Measurements from ENCODE around the gene FBXL2. TPM values are rescaled to one million over a fixed set of nuclear protein-coding genes. Genes with fewer than 3 reads are reported as not detected.

Gene FBXL2
- total RNA-seq, 4 donors from 2014 or later: 9.3 to 14.4 (median 12.2) TPM

- peaks cover 0 to 15% (median 0%) of the 10 kb centered on the region in 3 donors for H3K4me1 ChIP-seq
- H3K27ac ChIP-seq: no peak overlapping the region
- H3K4me3 ChIP-seq: no peak overlapping the region
- peaks cover under 1 to 97% of the 10 kb centered on the region in 2 donors for H3K36me3 ChIP-seq
- no peaks in the 10 kb centered on the region for H3K9me3 ChIP-seq
- ATAC-seq: no peak
- TF ChIP-seq POLR2AphosphoS5 (IDR thresholded peaks at IDR 0.05): no peak
- TF ChIP-seq, protein P1, sequence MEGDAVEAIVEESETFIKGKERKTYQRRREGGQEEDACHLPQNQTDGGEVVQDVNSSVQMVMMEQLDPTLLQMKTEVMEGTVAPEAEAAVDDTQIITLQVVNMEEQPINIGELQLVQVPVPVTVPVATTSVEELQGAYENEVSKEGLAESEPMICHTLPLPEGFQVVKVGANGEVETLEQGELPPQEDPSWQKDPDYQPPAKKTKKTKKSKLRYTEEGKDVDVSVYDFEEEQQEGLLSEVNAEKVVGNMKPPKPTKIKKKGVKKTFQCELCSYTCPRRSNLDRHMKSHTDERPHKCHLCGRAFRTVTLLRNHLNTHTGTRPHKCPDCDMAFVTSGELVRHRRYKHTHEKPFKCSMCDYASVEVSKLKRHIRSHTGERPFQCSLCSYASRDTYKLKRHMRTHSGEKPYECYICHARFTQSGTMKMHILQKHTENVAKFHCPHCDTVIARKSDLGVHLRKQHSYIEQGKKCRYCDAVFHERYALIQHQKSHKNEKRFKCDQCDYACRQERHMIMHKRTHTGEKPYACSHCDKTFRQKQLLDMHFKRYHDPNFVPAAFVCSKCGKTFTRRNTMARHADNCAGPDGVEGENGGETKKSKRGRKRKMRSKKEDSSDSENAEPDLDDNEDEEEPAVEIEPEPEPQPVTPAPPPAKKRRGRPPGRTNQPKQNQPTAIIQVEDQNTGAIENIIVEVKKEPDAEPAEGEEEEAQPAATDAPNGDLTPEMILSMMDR (IDR thresholded peaks at IDR 0.05): no peak
- TF ChIP-seq EP300 (IDR thresholded peaks at IDR 0.05): no peak
- no peak for TF ChIP-seq POLR2A (IDR thresholded peaks at IDR 0.05)
- WGBS, 2 donors (ENCODE audit: low coverage in 1 of 2): 64 to 77% methylated on average over 1 of the region's 1 CpG
- H3K27me3 ChIP-seq: no peaks in the 10 kb centered on the region
Observed at GRCh38 chr3:33394403-33395054, 117.3 kb downstream of the FBXL2 start.

DNA sequence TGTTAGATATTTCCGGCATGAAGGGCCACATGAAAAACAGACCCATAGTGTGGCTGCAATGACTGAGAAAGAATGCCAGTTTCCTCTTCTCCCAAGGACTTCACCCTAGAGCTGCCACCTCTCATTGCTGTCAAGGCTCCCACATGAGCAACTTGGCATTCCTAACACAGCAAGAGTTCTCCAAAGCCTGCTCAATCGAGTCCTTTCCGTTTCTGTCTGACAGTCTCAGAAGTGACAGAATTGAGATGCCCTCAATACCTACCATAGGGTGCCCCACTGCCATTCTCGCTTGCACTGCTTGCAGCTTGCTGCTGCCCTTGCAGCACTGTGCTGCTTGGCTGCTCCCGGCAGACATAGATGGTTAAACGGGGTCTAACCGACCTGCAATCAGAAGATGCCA lies 118.7 kb downstream of the FBXL2 start:
- no peak for ATAC-seq
- WGBS, 2 donors (ENCODE audit: low coverage in 1 of 2): 86 to 100% methylated on average over 1 to 3 of the region's 7 CpGs
- Histone ChIP-seq H3K27ac (no peak overlapping the region), H3K4me3 (no peak overlapping the region), H3K36me3 (peaks cover 8 to 99% of the 10 kb centered on the region in 2 donors), H3K27me3 (no peaks in the 10 kb centered on the region), H3K9me3 (no peaks in the 10 kb centered on the region), H3K4me1 (peaks cover 0 to 6% (median 0%) of the 10 kb centered on the region in 3 donors)
- TF ChIP-seq POLR2A (IDR thresholded peaks at IDR 0.05) (no peak), EP300 (IDR thresholded peaks at IDR 0.05) (no peak), POLR2AphosphoS5 (IDR thresholded peaks at IDR 0.05) (no peak)
- TF ChIP-seq, protein P1 (IDR thresholded peaks at IDR 0.05): no peak

DNA sequence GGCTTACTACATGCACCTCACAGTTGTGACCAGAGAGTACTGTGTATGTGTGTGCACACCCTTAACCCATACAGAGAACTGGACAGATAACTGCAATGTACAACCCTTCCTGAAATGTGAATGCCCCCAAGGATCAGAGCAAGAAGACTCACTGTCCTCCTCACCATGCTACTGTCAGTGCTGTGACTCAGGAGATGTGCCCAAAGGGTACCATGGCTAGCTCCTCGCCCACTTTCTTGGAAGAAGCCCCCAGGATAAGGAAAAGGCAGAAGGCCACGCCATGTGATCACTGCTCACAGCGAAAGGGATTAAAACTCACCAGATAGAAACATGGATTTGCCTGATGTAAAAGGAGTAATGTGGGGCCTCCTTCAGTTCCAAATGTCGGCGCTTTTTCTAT lies 121.2 kb downstream of the FBXL2 start:
- Histone ChIP-seq H3K9me3 (no peaks in the 10 kb centered on the region), H3K4me1 (no peaks in the 10 kb centered on the region), H3K27me3 (no peaks in the 10 kb centered on the region), H3K36me3 (peaks cover 15 to 99% of the 10 kb centered on the region in 2 donors), H3K4me3 (no peak overlapping the region), H3K27ac (no peak overlapping the region)
- ATAC-seq: no peak
- 96 to 97% methylated on average over 4 of the region's 5 CpGs for WGBS, 2 donors (ENCODE audit: low coverage in 1 of 2)
- TF ChIP-seq, protein P1 (IDR thresholded peaks at IDR 0.05): no peak
- no peak for TF ChIP-seq POLR2AphosphoS5 (IDR thresholded peaks at IDR 0.05)
- TF ChIP-seq EP300 (IDR thresholded peaks at IDR 0.05): no peak
- TF ChIP-seq POLR2A (IDR thresholded peaks at IDR 0.05): no peak

DNA sequence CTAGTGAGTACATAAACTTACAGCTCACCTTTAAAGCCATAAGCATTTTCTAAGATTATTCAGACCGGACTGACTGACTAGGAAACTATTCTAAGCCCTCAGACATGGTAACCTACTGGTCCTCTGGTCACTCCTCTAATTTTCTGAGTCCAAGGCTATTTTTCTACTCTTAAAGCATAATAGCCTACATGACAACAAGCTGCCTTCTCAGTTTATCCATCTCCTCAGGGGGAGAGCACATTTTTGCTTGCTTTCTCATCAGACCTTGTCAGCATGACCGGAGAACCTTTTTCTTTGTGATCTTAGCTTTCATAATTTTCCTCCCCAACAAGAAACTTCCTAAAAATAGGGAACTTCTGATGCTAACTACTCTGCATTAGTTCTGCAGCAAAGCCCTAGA lies 124.5 kb downstream of the FBXL2 start:
- Histone ChIP-seq H3K27me3 (no peaks in the 10 kb centered on the region), H3K36me3 (peaks cover 15 to 98% of the 10 kb centered on the region in 2 donors), H3K4me3 (no peak overlapping the region), H3K9me3 (no peaks in the 10 kb centered on the region), H3K27ac (no peak overlapping the region), H3K4me1 (no peaks in the 10 kb centered on the region)
- 93 to 100% methylated on average over 1 to 2 of the region's 2 CpGs for WGBS, 2 donors (ENCODE audit: low coverage in 1 of 2)
- no peak for ATAC-seq
- TF ChIP-seq EP300 (IDR thresholded peaks at IDR 0.05) (no peak), POLR2AphosphoS5 (IDR thresholded peaks at IDR 0.05) (no peak), POLR2A (IDR thresholded peaks at IDR 0.05) (no peak)
- TF ChIP-seq, protein P1 (IDR thresholded peaks at IDR 0.05): no peak

DNA sequence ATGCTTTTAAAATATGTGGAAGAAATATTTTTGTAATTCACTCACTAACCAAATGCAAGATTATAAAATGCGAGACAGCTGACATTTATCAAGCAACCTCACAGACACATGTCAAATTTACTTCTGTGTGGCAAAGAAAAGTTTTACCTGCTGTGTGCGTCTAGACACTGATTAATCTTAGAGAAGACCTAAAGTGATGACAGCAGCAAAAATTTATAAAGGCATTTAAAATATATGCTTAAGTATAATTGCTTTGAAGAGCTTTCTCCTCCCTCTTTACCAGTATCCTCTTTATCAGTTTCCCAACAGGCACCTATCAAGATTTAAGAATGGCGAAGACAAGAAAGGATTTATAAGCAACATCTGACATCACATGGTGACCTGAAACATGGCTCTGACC lies 125.7 kb downstream of the FBXL2 start:
- H3K36me3 ChIP-seq: peaks cover 15 to 98% of the 10 kb centered on the region in 2 donors
- H3K27me3 ChIP-seq: no peaks in the 10 kb centered on the region
- 90 to 91% methylated on average over 3 of the region's 3 CpGs for WGBS, 2 donors (ENCODE audit: low coverage in 1 of 2)
- H3K4me3 ChIP-seq: no peak overlapping the region
- no peak overlapping the region for H3K27ac ChIP-seq
- TF ChIP-seq POLR2AphosphoS5 (IDR thresholded peaks at IDR 0.05): no peak
- no peak for TF ChIP-seq POLR2A (IDR thresholded peaks at IDR 0.05)
- TF ChIP-seq EP300 (IDR thresholded peaks at IDR 0.05): no peak
- TF ChIP-seq, protein P1 (IDR thresholded peaks at IDR 0.05): no peak
- no peak for ATAC-seq
- H3K4me1 ChIP-seq: no peaks in the 10 kb centered on the region
- H3K9me3 ChIP-seq: no peaks in the 10 kb centered on the region
